ENCODE results near the gene REPIN1. TPM values are rescaled to one million over a fixed set of nuclear protein-coding genes. Genes with fewer than 3 reads are reported as not detected.

REPIN1 gene
- total RNA-seq, 1 donor from 2014 or later = 127 TPM

GRCh38 chr7:150389532-150389816 lies 20.9 kb downstream of the REPIN1 start:
- DNase-seq (ENCODE audit: low read depth) = no peak
- H3K4me3 ChIP-seq (ENCODE audit: low read depth, low read length) = no peak overlapping the region
- no peak for TF ChIP-seq CTCF (conservative IDR thresholded peaks at IDR 0.05; ENCODE audit: low read depth, low read length)

DNA sequence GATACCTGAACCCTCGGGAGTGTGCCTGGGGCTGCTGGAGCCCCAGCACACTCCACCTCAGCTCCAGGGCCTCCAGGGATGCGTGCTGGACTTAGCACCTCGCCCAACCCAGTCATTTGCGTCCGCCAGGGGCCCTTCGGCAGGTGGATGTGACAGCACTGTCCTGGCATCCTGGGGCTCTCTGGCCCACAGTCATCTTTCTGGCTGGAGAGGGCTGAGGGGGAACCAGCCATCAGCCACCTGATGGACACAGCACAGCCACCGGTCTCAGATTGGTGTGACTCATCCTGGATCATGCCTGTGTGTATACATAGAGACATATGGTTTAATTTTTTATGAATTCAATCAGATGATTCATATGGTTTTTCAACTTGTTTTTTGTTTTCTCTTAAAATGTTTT lies 21.6 kb downstream of the REPIN1 start:
- no peak overlapping the region for H3K4me3 ChIP-seq (ENCODE audit: low read depth, low read length)
- TF ChIP-seq CTCF (conservative IDR thresholded peaks at IDR 0.05; ENCODE audit: low read depth, low read length) = no peak
- DNase-seq (ENCODE audit: low read depth) = no peak

DNA sequence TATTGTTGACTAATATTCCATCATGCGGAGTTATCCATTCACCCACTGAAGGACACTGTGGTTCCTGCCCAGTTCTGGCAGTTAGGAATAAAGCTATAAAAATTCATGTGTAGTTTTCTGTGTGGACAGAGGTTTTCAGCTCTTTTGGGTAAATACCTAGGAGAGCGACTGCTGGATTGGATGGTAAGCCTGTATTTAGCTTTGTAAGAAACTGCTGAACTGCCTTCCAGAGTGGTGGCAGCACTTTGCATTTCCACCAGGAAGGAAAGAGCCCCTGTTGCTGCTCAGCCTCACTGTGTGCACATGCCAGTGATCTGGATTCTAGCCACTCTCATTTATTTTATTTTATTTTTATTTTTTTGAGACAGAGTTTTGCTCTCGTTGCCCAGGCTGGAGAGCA lies 24.7 kb downstream of the REPIN1 start:
- H3K4me3 ChIP-seq (ENCODE audit: low read depth, low read length) = no peak overlapping the region
- DNase-seq (ENCODE audit: low read depth) = no peak
- TF ChIP-seq CTCF (conservative IDR thresholded peaks at IDR 0.05; ENCODE audit: low read depth, low read length) = no peak

GRCh38 chr7:150396426-150396825 lies 27.8 kb downstream of the REPIN1 start:
- DNase-seq (ENCODE audit: low read depth) = no peak
- H3K4me3 ChIP-seq (ENCODE audit: low read depth, low read length) = no peak overlapping the region
- no peak for TF ChIP-seq CTCF (conservative IDR thresholded peaks at IDR 0.05; ENCODE audit: low read depth, low read length)

DNA sequence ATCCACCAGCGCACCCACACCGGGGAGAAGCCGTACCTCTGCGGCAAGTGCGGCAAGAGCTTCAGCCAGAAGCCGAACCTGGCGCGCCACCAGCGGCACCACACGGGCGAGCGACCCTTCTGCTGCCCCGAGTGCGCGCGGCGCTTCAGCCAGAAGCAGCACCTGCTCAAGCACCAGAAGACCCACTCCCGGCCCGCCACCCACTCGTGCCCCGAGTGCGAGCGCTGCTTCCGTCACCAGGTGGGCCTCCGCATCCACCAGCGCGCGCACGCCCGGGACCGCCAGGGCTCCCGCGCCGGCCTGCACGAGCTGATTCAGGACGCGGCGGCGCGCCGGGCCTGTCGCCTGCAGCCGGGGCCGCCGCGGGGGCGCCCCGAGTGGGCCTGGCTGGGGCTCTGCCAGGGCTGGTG lies 28.2 kb downstream of the REPIN1 start:
- no peak for TF ChIP-seq CTCF (conservative IDR thresholded peaks at IDR 0.05; ENCODE audit: low read depth, low read length)
- H3K4me3 ChIP-seq (ENCODE audit: low read depth, low read length) = no peak overlapping the region
- DNase-seq (ENCODE audit: low read depth) = no peak

- H3K4me3 ChIP-seq (ENCODE audit: low read depth, low read length) = no peak overlapping the region
- TF ChIP-seq CTCF (conservative IDR thresholded peaks at IDR 0.05; ENCODE audit: low read depth, low read length) = no peak
- DNase-seq (ENCODE audit: low read depth) = no peak
These were observed 28.9 kb downstream of the REPIN1 start for GRCh38 chr7:150397346-150398107.
